ENCODE data around the gene HIPK2. TPM values are rescaled to one million over a fixed set of nuclear protein-coding genes. Genes with fewer than 3 reads are reported as not detected.

The HIPK2 gene
- total and polyA plus RNA-seq, 10 of the 15 experiments (the other 5 are each of a cell fraction or from before 2014, with no cell fraction given), result 1.7 to 39.0 (median 9.4) TPM

GRCh38 chr7:139739863-139740597 is 37.8 kb downstream of the HIPK2 start:
- no peak overlapping the region for H2AFZ ChIP-seq (ENCODE audit: control insufficient read depth, low read depth, low read length)
- H3K9me3 ChIP-seq (replicated peaks; ENCODE audit: control insufficient read depth, insufficient read depth, low read length), result no peaks in the 10 kb centered on the region
- ATAC-seq, result no peak
- peaks cover 8% of the 10 kb centered on the region for H3K4me1 ChIP-seq (ENCODE audit: control insufficient read depth, insufficient read depth, low read length)
- H3K4me2 ChIP-seq (ENCODE audit: control insufficient read depth, insufficient read depth), result no peak overlapping the region
- no peak for FAIRE-seq
- H3K27me3 ChIP-seq (replicated peaks in 1 of 2; ENCODE audit: control insufficient read depth in 2 of 2, insufficient read depth in 2 of 2, low read length in 1 of 2), result no peaks in the 10 kb centered on the region
- peaks cover 2 to 3% of the 10 kb centered on the region in 2 experiments; a peak in 3 of 4 replicates for H3K36me3 ChIP-seq (ENCODE audit: control insufficient read depth in 2 of 2, insufficient read depth in 2 of 2, low read length in 1 of 2)
- ChIA-PET RAD21 (ENCODE audit: unreplicated experiment) (no interaction called here), POLR2A (interaction anchor here (0.6 kb wide), 1 partner anchor 25 kb away, joined by 5 read pairs; no protein-coding TSS in a partner anchor), SMC1A (ENCODE audit: uncharacterized antibody, unreplicated experiment) (no interaction called here), CTCF (interaction anchor here (1.0 kb wide), 1 partner anchor 31 kb away, joined by 3 read pairs; no protein-coding TSS in a partner anchor)
- no peak overlapping the region for H3K27ac ChIP-seq (ENCODE audit: control insufficient read depth, insufficient read depth)
- BruUV-seq (replicated peaks), result no TSS peak
- 94% methylated on average over 17 of the region's 17 CpGs for whole genome bisulfite sequencing (ENCODE audit: insufficient coverage, insufficient replicate concordance, low lambda C conversion rate, missing lambda C conversion rate)
- no peaks in the 10 kb centered on the region for H4K20me1 ChIP-seq (ENCODE audit: control insufficient read depth, insufficient read depth)
- H3K79me2 ChIP-seq (ENCODE audit: control insufficient read depth, insufficient read depth, low read length), result no peaks in the 10 kb centered on the region; the same call in none of the 2 replicates
- no peak overlapping the region for H3K4me3 ChIP-seq
- no peak overlapping the region for H3K9ac ChIP-seq (ENCODE audit: control insufficient read depth, insufficient read depth, low read length)
- no peak for DNase-seq (ENCODE audit: low read depth, low spot score)
- in situ Hi-C loops (cut with MboI), result no loop called here
- intact Hi-C loops (cut with micrococcal nuclease; ENCODE audit: unreplicated experiment), result no loop called here
- TF ChIP-seq YY1 (IDR thresholded peaks at IDR 0.05; ENCODE audit: low read depth, low read length), result no peak
- TF ChIP-seq E4F1 (IDR thresholded peaks at IDR 0.05; ENCODE audit: borderline replicate concordance, partially characterized antibody), result no peak
- no peak for TF ChIP-seq SUZ12 (IDR thresholded peaks at IDR 0.05; ENCODE audit: unreplicated experiment)
- no peak for TF ChIP-seq NFXL1 (IDR thresholded peaks at IDR 0.05; ENCODE audit: borderline replicate concordance)
- TF ChIP-seq SPI1 (IDR thresholded peaks at IDR 0.05; ENCODE audit: borderline replicate concordance, insufficient read depth, low read depth, low read length), result no peak
- TF ChIP-seq ZSCAN29 (IDR thresholded peaks at IDR 0.05), result no peak
- TF ChIP-seq E2F8 (IDR thresholded peaks at IDR 0.05; ENCODE audit: low read depth, partially characterized antibody), result no peak
- no peak for TF ChIP-seq IRF3 (IDR thresholded peaks at IDR 0.05)
- TF ChIP-seq ZBTB33 (IDR thresholded peaks at IDR 0.05), result no peak
- no peak for TF ChIP-seq EZH2 (IDR thresholded peaks at IDR 0.05; ENCODE audit: borderline replicate concordance, control insufficient read depth, low read depth, low read length)
- no peak for TF ChIP-seq TCF3 (IDR thresholded peaks at IDR 0.05; ENCODE audit: borderline replicate concordance, insufficient read depth, low read depth, low read length)

Measured in GM12878 (cell line).